MM.1S (cell line): ENCODE data around the gene TMTC2.

Source experiments
- DNase-seq: peaks from one replicate; pipeline ENCODE4 v3.0.0-alpha.2; 2015
- H2AFZ ChIP-seq: fragments of 300-600 bp; sonication (generic); 2 replicates; pipeline ENCODE4 v1.6.0; 2016; ENCODE audit warnings: antibody characterized with exemption, low read length
- H3F3A ChIP-seq: fragments of 300-600 bp; sonication (generic); 2 replicates; pipeline ENCODE4 v1.6.1; 2016; ENCODE audit warnings: mild to moderate bottlenecking, antibody characterized with exemption, low read length, moderate library complexity, mixed read lengths; ENCODE audit not compliant: insufficient read depth
- H3K27ac ChIP-seq: fragments of 300-600 bp; sonication (generic); 2 replicates; pipeline ENCODE4 v1.5.1; 2016; ENCODE audit warnings: mild to moderate bottlenecking, low read length
- H3K27me3 ChIP-seq: fragments of 300-600 bp; sonication (generic); replicated peaks from 2 replicates; pipeline ENCODE4 v1.6.0; 2016; ENCODE audit warnings: low read length; ENCODE audit not compliant: insufficient read depth
- H3K36me3 ChIP-seq: fragments of 300-600 bp; sonication (generic); replicated peaks from 2 replicates; pipeline ENCODE4 v1.6.1; 2016; ENCODE audit warnings: mild to moderate bottlenecking, low read length, mixed read lengths; ENCODE audit not compliant: insufficient read depth
- H3K4me1 ChIP-seq: fragments of 300-600 bp; sonication (generic); 2 replicates; pipeline ENCODE4 v1.6.1; 2016; ENCODE audit warnings: low read length, mixed read lengths
- H3K4me2 ChIP-seq: fragments of 300-600 bp; sonication (generic); 2 replicates; pipeline ENCODE4 v1.6.0; 2016; ENCODE audit warnings: low read depth, low read length
- H3K4me3 ChIP-seq: fragments of 300-600 bp; sonication (generic); 2 replicates; pipeline ENCODE4 v1.5.1; 2016; ENCODE audit warnings: low read length, mixed read lengths
- H3K79me2 ChIP-seq: fragments of 300-600 bp; sonication (generic); 2 replicates; pipeline ENCODE4 v1.6.1; 2016; ENCODE audit warnings: mixed run types, low read length, mixed read lengths
- H3K9ac ChIP-seq: fragments of 300-600 bp; sonication (generic); 2 replicates; pipeline ENCODE4 v1.6.1; 2016; ENCODE audit warnings: low read length, mixed read lengths
- H3K9me2 ChIP-seq: fragments of 300-600 bp; sonication (generic); replicated peaks from 2 replicates; pipeline ENCODE4 v1.6.1; 2016; ENCODE audit warnings: mild to moderate bottlenecking, low read length, mixed read lengths; ENCODE audit not compliant: insufficient read depth
- H3K9me3 ChIP-seq: fragments of 300-600 bp; sonication (generic); replicated peaks from 2 replicates; pipeline ENCODE4 v1.6.1; 2016; ENCODE audit warnings: mild to moderate bottlenecking, low read length, mixed read lengths; ENCODE audit not compliant: insufficient read depth
- H4K20me1 ChIP-seq: fragments of 300-600 bp; sonication (generic); 2 replicates; pipeline ENCODE4 v1.6.1; 2016; ENCODE audit warnings: mild to moderate bottlenecking, low read length, moderate library complexity, mixed read lengths; ENCODE audit not compliant: insufficient read depth
- CTCF ChIP-seq: fragments of 300-600 bp; sonication (generic); IDR thresholded peaks from 2 replicates; pipeline ENCODE4 v1.5.1; 2016; ENCODE audit warnings: antibody characterized with exemption, low read length, mixed read lengths
- EZH2 ChIP-seq: fragments of 300-600 bp; sonication (generic); optimal IDR thresholded peaks from 2 replicates; pipeline ENCODE3; 2017; ENCODE audit warnings: low read depth, mild to moderate bottlenecking, antibody characterized with exemption, low read length, mixed read lengths
- EZH2phosphoT487 ChIP-seq: fragments of 300-600 bp; sonication (generic); IDR thresholded peaks from 2 replicates; pipeline ENCODE4 v1.6.1; 2018; ENCODE audit warnings: antibody characterized with exemption, low read length

Gene TMTC2

DNA sequence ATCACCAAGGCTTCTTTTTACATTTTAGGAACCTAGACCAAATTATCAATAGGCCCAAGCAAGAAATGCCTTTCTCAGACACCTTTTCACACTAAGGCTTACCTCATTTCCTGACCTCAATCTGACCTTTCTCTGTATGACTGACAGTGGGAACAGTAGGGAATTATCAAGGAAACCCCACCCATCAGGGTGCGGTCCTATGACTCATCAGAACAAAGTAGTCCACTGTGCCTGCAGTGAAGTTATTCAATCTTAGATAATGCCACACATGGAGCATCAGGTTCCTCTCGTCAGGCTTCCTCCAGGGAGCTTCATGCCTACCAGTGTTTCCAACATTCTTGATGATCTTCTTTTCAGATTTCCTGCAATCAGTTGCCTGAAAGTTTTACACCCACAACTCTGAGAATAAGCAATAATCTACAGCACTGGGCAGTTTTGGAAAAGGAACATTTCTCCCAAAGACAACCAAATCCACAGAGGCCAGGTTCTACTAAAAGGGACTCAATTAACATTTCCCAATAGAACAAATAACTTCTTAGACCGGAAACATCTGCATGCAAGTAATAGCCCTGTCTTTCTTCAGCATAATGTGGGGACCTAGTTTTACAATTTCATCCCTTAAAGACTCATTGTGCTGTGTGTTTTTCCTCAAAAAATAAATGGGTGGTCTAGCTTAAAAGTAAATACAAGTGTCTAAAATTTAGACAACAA is 35.9 kb upstream of the TMTC2 start:
- no peaks in the 10 kb centered on the region for H3K79me2 ChIP-seq
- H3K4me3 ChIP-seq: no peak overlapping the region
- H3K4me1 ChIP-seq: peaks cover 33% of the 10 kb centered on the region
- no peaks in the 10 kb centered on the region for H3K36me3 ChIP-seq
- H3K27ac ChIP-seq: no peak overlapping the region
- no peaks in the 10 kb centered on the region for H3K9me2 ChIP-seq
- no peak overlapping the region for H2AFZ ChIP-seq
- H3K9me3 ChIP-seq: no peaks in the 10 kb centered on the region
- no peaks in the 10 kb centered on the region for H3K27me3 ChIP-seq
- peaks cover 3% of the 10 kb centered on the region; the same call in 1 of the 2 replicates for H3F3A ChIP-seq
- TF ChIP-seq EZH2 (no peak), EZH2phosphoT487 (no peak), CTCF (no peak)
- peak; percentile 75 for DNase-seq
- no peak overlapping the region for H3K9ac ChIP-seq
- peak overlapping the region; percentile 19; the same call in 1 of the 2 replicates for H3K4me2 ChIP-seq
- no peaks in the 10 kb centered on the region for H4K20me1 ChIP-seq

DNA sequence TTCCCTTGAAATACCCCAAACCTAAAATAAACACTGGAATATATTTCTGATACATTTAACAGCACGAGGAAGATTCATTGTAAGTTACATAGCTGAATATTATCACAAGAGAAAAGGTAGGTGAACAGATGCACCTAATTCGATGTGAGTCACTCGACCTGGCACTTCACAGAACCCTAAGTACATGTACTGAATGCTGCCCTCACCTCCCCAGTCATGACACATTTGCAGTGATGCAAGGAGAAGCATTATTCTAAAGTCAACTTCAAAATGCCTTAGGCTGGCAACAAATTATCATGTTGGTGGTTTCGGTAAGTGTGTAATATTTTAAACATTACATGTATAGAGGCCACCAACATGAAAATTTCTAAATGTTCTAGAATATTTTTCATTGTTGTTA is 35.2 kb upstream of the TMTC2 start:
- Histone ChIP-seq H3K27ac (no peak overlapping the region), H3K27me3 (no peaks in the 10 kb centered on the region), H3K9ac (no peak overlapping the region), H3K9me2 (no peaks in the 10 kb centered on the region), H3K4me1 (peaks cover 33% of the 10 kb centered on the region), H3K4me2 (no peak overlapping the region), H3K36me3 (no peaks in the 10 kb centered on the region), H3K4me3 (no peak overlapping the region), H3F3A (peaks cover 3% of the 10 kb centered on the region; the same call in 1 of the 2 replicates), H2AFZ (no peak overlapping the region), H4K20me1 (no peaks in the 10 kb centered on the region), H3K79me2 (no peaks in the 10 kb centered on the region), H3K9me3 (no peaks in the 10 kb centered on the region)
- DNase-seq: no peak
- TF ChIP-seq EZH2 (no peak), EZH2phosphoT487 (no peak), CTCF (no peak)

DNA sequence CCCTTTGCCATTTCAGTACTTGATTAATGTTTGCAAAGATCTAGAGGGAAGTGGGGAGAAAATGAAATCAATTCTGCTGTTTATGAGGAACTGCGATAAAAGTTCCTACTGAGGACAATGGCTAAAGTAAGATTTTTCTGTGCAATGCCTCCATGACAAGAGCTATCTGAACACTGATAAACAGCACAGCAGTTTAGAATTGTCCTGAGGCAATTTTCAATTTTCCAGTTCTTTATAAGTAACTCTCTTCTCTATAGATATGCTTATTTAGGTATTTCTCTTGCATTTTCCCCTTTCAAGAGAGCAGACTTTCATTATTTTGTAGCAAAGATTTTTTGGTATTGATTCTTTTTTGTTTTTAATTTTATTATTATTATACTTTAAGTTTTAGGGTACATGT is 34.6 kb upstream of the TMTC2 start:
- DNase-seq: no peak
- no peak overlapping the region for H3K9ac ChIP-seq
- TF ChIP-seq EZH2phosphoT487 (no peak), CTCF (no peak), EZH2 (no peak)
- no peaks in the 10 kb centered on the region for H3K9me2 ChIP-seq
- no peak overlapping the region for H2AFZ ChIP-seq
- H3K4me1 ChIP-seq: peaks cover 33% of the 10 kb centered on the region
- H4K20me1 ChIP-seq: no peaks in the 10 kb centered on the region
- no peak overlapping the region for H3K4me3 ChIP-seq
- H3K79me2 ChIP-seq: no peaks in the 10 kb centered on the region
- H3K9me3 ChIP-seq: no peaks in the 10 kb centered on the region
- H3K4me2 ChIP-seq: no peak overlapping the region
- peaks cover 3% of the 10 kb centered on the region; the same call in 1 of the 2 replicates for H3F3A ChIP-seq
- H3K27me3 ChIP-seq: no peaks in the 10 kb centered on the region
- H3K27ac ChIP-seq: no peak overlapping the region
- H3K36me3 ChIP-seq: no peaks in the 10 kb centered on the region
